Adrenal gland (tissue), 5 donors: ENCODE results near the gene ADAMTS7.

Experiments used
- POLR2A ChIP-seq, 2 donors: fragments of 450-650 bp; IDR thresholded peaks; one replicate each; pipeline ENCODE4 v1.6.1; 2017; ENCODE audit warnings: antibody characterized with exemption in 2 of 2, mild to moderate bottlenecking in 2 of 2, moderate library complexity in 1 of 2
- TF ChIP-seq, protein P1 (sequence below), 6 experiments: fragments of 450-650 bp in 4 of 6; fragments of 200-600 bp in 2 of 6; sonication (generic) in 1 of 6; IDR thresholded peaks; 1 replicate in 5 of 6; 2 replicates in 1 of 6; pipeline versions ENCODE4 v1.5.1 to v1.8.0; 2016 to 2021; ENCODE audit warnings: antibody characterized with exemption in 6 of 6, mild to moderate bottlenecking in 2 of 6, moderate library complexity in 1 of 6
- donor health status: DM: no; HTN: no; CAD: no.

DNA sequence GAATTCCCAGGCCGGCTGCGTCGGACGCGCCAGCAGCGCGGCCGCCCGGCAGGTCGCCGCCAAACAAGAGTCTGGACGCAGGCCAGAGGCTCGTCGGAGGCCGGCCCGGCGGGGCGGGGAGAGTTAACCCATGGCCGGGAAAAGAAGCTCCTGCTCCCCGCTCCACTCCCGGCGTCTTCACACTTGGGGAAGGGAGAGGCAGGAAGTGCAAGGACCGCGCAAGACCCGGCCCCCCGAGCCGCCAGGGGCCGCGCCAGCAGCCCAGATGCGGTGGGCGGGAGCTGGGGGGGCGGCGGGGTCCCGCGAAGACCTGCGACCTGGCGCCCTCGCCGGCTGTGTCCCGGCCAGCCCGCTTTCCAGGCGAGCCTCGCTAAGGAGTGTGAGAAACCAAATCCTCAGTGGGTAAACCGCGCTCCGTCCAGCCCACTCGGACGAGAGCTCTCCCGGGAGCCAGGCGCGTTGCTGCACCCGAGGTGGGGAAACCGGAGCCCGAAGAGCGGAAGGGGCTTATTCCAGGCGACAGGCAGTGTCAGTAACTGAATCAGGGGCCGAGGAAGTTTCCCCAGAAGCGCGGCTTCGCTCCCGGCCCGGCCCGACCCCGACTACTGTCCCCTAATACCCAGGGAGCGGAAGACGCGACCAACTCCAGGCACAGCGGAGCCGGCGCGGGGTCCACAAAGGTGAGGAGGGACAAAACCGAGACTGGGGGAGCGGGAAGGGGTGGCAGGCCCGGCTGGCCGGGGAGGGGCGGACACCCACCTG lies 721 bp downstream of the ADAMTS7 start:
- TF ChIP-seq, protein P1, sequence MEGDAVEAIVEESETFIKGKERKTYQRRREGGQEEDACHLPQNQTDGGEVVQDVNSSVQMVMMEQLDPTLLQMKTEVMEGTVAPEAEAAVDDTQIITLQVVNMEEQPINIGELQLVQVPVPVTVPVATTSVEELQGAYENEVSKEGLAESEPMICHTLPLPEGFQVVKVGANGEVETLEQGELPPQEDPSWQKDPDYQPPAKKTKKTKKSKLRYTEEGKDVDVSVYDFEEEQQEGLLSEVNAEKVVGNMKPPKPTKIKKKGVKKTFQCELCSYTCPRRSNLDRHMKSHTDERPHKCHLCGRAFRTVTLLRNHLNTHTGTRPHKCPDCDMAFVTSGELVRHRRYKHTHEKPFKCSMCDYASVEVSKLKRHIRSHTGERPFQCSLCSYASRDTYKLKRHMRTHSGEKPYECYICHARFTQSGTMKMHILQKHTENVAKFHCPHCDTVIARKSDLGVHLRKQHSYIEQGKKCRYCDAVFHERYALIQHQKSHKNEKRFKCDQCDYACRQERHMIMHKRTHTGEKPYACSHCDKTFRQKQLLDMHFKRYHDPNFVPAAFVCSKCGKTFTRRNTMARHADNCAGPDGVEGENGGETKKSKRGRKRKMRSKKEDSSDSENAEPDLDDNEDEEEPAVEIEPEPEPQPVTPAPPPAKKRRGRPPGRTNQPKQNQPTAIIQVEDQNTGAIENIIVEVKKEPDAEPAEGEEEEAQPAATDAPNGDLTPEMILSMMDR (IDR thresholded peaks at IDR 0.05) = no peak
- TF ChIP-seq POLR2A (IDR thresholded peaks at IDR 0.05) = peak in 1 of 2 donors; percentile 7
